Sigmoid colon (tissue), 4 donors: ENCODE data around the gene YEATS4.

ENCODE experiments used
- CTCF ChIP-seq, 4 experiments: fragments of 450-650 bp in 3 of 4; fragments of 200-600 bp in 1 of 4; IDR thresholded peaks; one replicate each; pipeline ENCODE4 v1.5.1; 2016 to 2019; ENCODE audit warnings: antibody characterized with exemption in 4 of 4, mild to moderate bottlenecking in 3 of 4, moderate library complexity in 2 of 4
- EP300 ChIP-seq, 4 donors: sonication (generic); formaldehyde crosslinking; IDR thresholded peaks; one replicate each; pipeline ENCODE4 v1.6.1; 2017; ENCODE audit warnings: antibody characterized with exemption in 4 of 4

GRCh38 chr12:69428351-69429073 lies 69.0 kb downstream of the YEATS4 start:
- no peak for TF ChIP-seq CTCF (IDR thresholded peaks at IDR 0.05)
- no peak for TF ChIP-seq EP300 (IDR thresholded peaks at IDR 0.05)
